ENCODE data around the gene TCF4.

Gene TCF4

DNA sequence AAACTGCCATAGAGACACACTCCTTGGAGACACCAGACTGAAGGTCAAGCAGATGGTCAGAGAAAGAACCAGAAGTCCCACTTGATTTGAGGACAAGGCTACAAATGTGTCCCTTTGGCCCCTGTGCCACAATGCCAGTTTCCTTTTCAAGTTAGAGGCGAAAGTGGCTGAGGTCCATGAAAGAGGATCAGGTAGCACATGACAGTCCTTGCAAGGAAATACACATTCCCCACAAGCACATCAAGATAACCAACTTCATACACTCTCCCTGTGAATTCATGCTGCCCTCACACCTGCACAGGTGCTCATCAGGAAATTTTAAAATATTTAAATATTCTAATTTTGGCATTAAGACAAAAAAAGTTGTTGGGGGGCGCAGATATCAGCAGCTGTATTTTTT, 218.6 kb downstream of the TCF4 start:
- H3K9me3 ChIP-seq (ENCODE audit: control insufficient read depth, insufficient read depth, low read depth, low read length): no peaks in the 10 kb centered on the region
- POLR2A ChIA-PET: no interaction called here
- CTCF ChIA-PET: no interaction called here

GRCh38 chr18:55365342-55365741, 222.7 kb downstream of the TCF4 start:
- ChIA-PET CTCF (interaction anchor here (0.6 to 2.8 kb wide), 2 partner anchors 19 to 131 kb away, joined by 5 to 8 read pairs; no protein-coding TSS in a partner anchor), POLR2A (no interaction called here)
- no peaks in the 10 kb centered on the region for H3K36me3 ChIP-seq (ENCODE audit: control insufficient read depth in 2 of 2, insufficient read depth in 1 of 2, low read length in 2 of 2)
- H3K9me3 ChIP-seq (ENCODE audit: control insufficient read depth, insufficient read depth, low read depth, low read length): no peaks in the 10 kb centered on the region
- H3K4me3 ChIP-seq (ENCODE audit: low read depth, low read length): no peak overlapping the region
- no peaks in the 10 kb centered on the region for H3K4me1 ChIP-seq (ENCODE audit: control insufficient read depth, insufficient read depth, low read length)
- no peak overlapping the region for H3K27ac ChIP-seq (ENCODE audit: extremely low read depth, low read depth, low read length)
- TF ChIP-seq KLF9 (tag by site-specific recombination; IDR thresholded peaks at IDR 0.05; ENCODE audit: low read depth): no peak
- TF ChIP-seq ZSCAN30 (tag by site-specific recombination; IDR thresholded peaks at IDR 0.05): no peak
- TF ChIP-seq BCL11A (tag by site-specific recombination; IDR thresholded peaks at IDR 0.05; ENCODE audit: low read depth): no peak
- TF ChIP-seq ZNF362 (tag by site-specific recombination; IDR thresholded peaks at IDR 0.05): no peak
- no peak for TF ChIP-seq KLF1 (tag by site-specific recombination; IDR thresholded peaks at IDR 0.05)
- no peak for TF ChIP-seq ZFP37 (tag by site-specific recombination; IDR thresholded peaks at IDR 0.05)
- no peak for TF ChIP-seq ZNF629 (tag by site-specific recombination; IDR thresholded peaks at IDR 0.05)
- TF ChIP-seq, protein P1, sequence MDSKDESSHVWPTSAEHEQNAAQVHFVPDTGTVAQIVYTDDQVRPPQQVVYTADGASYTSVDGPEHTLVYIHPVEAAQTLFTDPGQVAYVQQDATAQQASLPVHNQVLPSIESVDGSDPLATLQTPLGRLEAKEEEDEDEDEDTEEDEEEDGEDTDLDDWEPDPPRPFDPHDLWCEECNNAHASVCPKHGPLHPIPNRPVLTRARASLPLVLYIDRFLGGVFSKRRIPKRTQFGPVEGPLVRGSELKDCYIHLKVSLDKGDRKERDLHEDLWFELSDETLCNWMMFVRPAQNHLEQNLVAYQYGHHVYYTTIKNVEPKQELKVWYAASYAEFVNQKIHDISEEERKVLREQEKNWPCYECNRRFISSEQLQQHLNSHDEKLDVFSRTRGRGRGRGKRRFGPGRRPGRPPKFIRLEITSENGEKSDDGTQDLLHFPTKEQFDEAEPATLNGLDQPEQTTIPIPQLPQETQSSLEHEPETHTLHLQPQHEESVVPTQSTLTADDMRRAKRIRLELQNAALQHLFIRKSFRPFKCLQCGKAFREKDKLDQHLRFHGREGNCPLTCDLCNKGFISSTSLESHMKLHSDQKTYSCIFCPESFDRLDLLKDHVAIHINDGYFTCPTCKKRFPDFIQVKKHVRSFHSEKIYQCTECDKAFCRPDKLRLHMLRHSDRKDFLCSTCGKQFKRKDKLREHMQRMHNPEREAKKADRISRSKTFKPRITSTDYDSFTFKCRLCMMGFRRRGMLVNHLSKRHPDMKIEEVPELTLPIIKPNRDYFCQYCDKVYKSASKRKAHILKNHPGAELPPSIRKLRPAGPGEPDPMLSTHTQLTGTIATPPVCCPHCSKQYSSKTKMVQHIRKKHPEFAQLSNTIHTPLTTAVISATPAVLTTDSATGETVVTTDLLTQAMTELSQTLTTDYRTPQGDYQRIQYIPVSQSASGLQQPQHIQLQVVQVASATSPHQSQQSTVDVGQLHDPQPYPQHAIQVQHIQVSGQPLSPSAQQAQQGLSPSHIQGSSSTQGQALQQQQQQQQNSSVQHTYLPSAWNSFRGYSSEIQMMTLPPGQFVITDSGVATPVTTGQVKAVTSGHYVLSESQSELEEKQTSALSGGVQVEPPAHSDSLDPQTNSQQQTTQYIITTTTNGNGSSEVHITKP (tag by site-specific recombination; IDR thresholded peaks at IDR 0.05): no peak

More for the DNA sequence above, 218.6 kb downstream of the TCF4 start:
- TF ChIP-seq ZNF354C (tag by site-specific recombination; IDR thresholded peaks at IDR 0.05; ENCODE audit: borderline replicate concordance, low read depth) (no peak), ZNF426 (tag by site-specific recombination; IDR thresholded peaks at IDR 0.05) (no peak), ZFHX2 (tag by site-specific recombination; conservative IDR thresholded peaks at IDR 0.05) (no peak), ZNF664 (tag by site-specific recombination; IDR thresholded peaks at IDR 0.05) (no peak), ZNF776 (tag by site-specific recombination; IDR thresholded peaks at IDR 0.05; ENCODE audit: borderline replicate concordance) (no peak), ZNF10 (tag by site-specific recombination; IDR thresholded peaks at IDR 0.05) (no peak), ZNF37A (tag by site-specific recombination; IDR thresholded peaks at IDR 0.05) (no peak), FEZF1 (tag by site-specific recombination; IDR thresholded peaks at IDR 0.05) (no peak), ZNF704 (tag by site-specific recombination; IDR thresholded peaks at IDR 0.05) (no peak), KLF10 (tag by site-specific recombination; IDR thresholded peaks at IDR 0.05) (no peak), TCF7L2 (IDR thresholded peaks at IDR 0.05; ENCODE audit: borderline replicate concordance, low read depth, low read length) (no peak), ZNF558 (tag by site-specific recombination; IDR thresholded peaks at IDR 0.05) (no peak), ZNF280C (tag by site-specific recombination; IDR thresholded peaks at IDR 0.05) (no peak), ZNF416 (tag by site-specific recombination; IDR thresholded peaks at IDR 0.05) (no peak), ZNF843 (tag by site-specific recombination; IDR thresholded peaks at IDR 0.05) (no peak), INSM2 (tag by site-specific recombination; IDR thresholded peaks at IDR 0.05) (no peak), ZNF324 (tag by site-specific recombination; IDR thresholded peaks at IDR 0.05) (no peak)
- TF ChIP-seq, protein P2, sequence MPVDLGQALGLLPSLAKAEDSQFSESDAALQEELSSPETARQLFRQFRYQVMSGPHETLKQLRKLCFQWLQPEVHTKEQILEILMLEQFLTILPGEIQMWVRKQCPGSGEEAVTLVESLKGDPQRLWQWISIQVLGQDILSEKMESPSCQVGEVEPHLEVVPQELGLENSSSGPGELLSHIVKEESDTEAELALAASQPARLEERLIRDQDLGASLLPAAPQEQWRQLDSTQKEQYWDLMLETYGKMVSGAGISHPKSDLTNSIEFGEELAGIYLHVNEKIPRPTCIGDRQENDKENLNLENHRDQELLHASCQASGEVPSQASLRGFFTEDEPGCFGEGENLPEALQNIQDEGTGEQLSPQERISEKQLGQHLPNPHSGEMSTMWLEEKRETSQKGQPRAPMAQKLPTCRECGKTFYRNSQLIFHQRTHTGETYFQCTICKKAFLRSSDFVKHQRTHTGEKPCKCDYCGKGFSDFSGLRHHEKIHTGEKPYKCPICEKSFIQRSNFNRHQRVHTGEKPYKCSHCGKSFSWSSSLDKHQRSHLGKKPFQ (tag by site-specific recombination; IDR thresholded peaks at IDR 0.05): no peak
- Histone ChIP-seq H3K4me1 (ENCODE audit: control insufficient read depth, insufficient read depth, low read length) (no peaks in the 10 kb centered on the region), H3K27ac (ENCODE audit: extremely low read depth, low read depth, low read length) (no peak overlapping the region), H3K4me3 (ENCODE audit: low read depth, low read length) (no peak overlapping the region), H3K36me3 (ENCODE audit: control insufficient read depth in 2 of 2, insufficient read depth in 1 of 2, low read length in 2 of 2) (no peaks in the 10 kb centered on the region)
